Bronchial epithelial cell (primary cell): ENCODE measurements around the gene TPK1. TPM values are rescaled to one million over a fixed set of nuclear protein-coding genes. Genes with fewer than 3 reads are reported as not detected.

ENCODE experiments used
- DNase-seq: peaks from one replicate; pipeline ENCODE4 v3.0.0-alpha.2; 2010; ENCODE audit warnings: low read depth
- FAIRE-seq: peaks from 2 replicates; lab custom pipeline; 2011; peaks lifted over from hg19 to GRCh38; lab: Jason Lieb, UNC
- H3K27me3 ChIP-seq: 2 replicates; pipeline ENCODE4 v1.5.1; 2011; ENCODE audit warnings: low read length; ENCODE audit not compliant: control insufficient read depth, insufficient read depth
- H3K36me3 ChIP-seq: 2 replicates; pipeline ENCODE4 v1.5.1; 2011; ENCODE audit warnings: low read length; ENCODE audit not compliant: control insufficient read depth, insufficient read depth
- H3K4me3 ChIP-seq: 2 replicates; pipeline ENCODE4 v1.5.1; 2011; ENCODE audit warnings: mild to moderate bottlenecking, low read depth, low read length, control low read depth
- CTCF ChIP-seq: IDR thresholded peaks from 2 replicates; pipeline ENCODE4 v1.5.1; 2011; ENCODE audit warnings: mild to moderate bottlenecking, moderate library complexity, low read length, control low read depth, inconsistent platforms; ENCODE audit not compliant: insufficient read depth, severe bottlenecking
- total RNA-seq: library from RNA; depleted of rRNA; stranded (reverse); fragments of >200 nt; gene quantifications from 2 replicates; pipeline ENCODE4 v1.2.1, GENCODE V29; 2014

The TPK1 gene
- total RNA-seq, 1 donor from 2014 or later: 2.4 TPM

DNA sequence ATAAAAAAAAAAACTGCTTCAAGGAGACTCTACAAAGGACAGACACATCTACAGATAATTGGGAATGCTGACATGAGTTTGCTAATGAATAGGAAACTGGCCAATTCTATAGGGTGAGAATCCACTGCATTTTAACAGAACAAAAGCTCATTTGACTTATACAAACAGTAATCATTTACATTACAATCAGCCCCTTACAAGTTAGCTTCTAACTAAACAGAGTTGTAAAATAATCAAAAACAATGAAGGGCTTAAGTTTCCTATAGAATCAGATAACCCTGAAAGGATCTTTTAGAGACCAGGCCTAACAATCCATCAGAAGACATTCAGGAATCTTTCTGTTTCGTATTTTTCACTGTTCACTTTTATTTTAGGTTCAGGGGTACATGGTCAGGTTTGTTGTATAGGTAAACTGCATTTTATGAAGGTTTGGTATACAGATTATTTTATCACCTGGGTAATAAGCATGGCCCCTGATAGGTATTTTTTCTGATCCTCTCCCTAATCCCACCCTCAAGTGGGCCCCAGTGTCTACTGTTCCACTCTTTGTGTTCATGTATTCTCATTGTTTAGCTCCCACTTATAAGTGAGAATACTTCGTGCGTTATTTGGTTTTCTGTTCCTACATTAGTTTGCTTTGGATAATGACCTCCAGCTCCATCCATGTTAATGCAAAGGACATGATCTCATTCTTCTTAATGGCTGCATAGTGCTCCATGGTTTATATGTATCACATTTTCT lies 301.0 kb downstream of the TPK1 start:
- Histone ChIP-seq H3K4me3 (no peak overlapping the region), H3K36me3 (no peaks in the 10 kb centered on the region), H3K27me3 (no peaks in the 10 kb centered on the region)
- FAIRE-seq (no peak), DNase-seq (no peak)
- no peak for TF ChIP-seq CTCF

DNA sequence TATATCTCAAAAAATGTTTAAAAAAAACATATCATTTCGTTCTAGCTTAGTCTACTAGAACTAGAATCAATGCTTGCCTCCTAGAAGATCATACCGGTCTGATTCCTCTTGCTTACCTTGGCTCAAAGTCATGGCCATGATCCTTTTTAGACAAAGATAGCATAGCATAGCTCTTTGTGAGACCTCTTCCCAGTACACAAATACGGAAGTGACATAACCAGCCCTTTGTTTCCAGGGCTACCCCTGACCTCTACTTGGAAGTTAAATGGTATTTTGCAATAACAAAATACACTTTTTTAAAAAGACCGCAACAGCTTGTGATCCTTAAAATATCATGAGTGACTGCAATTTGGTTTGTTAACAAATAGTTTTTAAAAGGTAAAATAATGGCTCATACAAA lies 301.7 kb downstream of the TPK1 start:
- Histone ChIP-seq H3K36me3 (no peaks in the 10 kb centered on the region), H3K27me3 (no peaks in the 10 kb centered on the region), H3K4me3 (no peak overlapping the region)
- no peak for DNase-seq
- no peak for FAIRE-seq
- TF ChIP-seq CTCF: no peak

- no peak for TF ChIP-seq CTCF
- DNase-seq: no peak
- Histone ChIP-seq H3K27me3 (no peaks in the 10 kb centered on the region), H3K36me3 (no peaks in the 10 kb centered on the region), H3K4me3 (no peak overlapping the region)
- no peak for FAIRE-seq
Observed at GRCh38 chr7:144531181-144531580, 304.7 kb downstream of the TPK1 start.

DNA sequence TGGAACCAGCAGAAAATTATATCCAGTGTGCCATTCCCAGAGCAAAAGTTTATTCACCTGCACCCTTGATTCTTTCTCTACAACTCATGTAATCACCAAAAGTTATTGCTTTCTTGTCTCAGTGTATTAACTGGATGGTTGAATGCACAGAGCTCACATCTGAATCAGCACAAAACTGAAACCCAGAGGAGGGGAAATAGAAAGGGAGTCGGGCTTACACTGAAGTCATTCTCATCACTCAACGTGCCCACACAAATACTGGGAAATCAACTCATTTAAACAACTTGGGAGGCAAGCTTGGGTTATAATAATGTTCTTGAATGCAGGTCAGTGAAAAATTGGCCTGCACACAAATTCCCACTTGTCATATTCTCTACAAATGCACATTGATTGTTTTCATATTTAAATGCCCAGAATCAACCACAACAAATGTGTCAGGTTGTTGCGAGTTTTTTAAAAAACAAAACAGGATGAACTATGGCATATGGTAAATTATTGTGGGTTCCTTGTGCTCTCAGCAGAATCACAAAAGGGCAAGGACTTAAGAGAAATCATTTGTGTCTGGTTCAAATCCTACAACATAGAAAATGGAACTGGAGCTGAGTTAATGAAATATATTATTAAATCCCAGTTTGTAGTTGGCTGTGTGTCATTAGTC lies 306.5 kb downstream of the TPK1 start:
- DNase-seq (no peak), FAIRE-seq (no peak)
- no peak for TF ChIP-seq CTCF
- no peaks in the 10 kb centered on the region for H3K36me3 ChIP-seq
- no peaks in the 10 kb centered on the region for H3K27me3 ChIP-seq
- H3K4me3 ChIP-seq: no peak overlapping the region

GRCh38 chr7:144528536-144529045 lies 307.3 kb downstream of the TPK1 start:
- Histone ChIP-seq H3K4me3 (no peak overlapping the region), H3K27me3 (no peaks in the 10 kb centered on the region), H3K36me3 (no peaks in the 10 kb centered on the region)
- TF ChIP-seq CTCF: no peak
- no peak for FAIRE-seq
- DNase-seq: no peak
